Measurements from ENCODE around the gene EVX2.

Gene EVX2

GRCh38 chr2:176066645-176067588, 16.8 kb downstream of the EVX2 start:
- DNase-seq (ENCODE audit: low read depth), result no peak

- no peak for DNase-seq (ENCODE audit: low read depth)
These were observed 19.8 kb downstream of the EVX2 start for GRCh38 chr2:176063958-176064357.

GRCh38 chr2:176056406-176056805, 27.4 kb downstream of the EVX2 start:
- DNase-seq (ENCODE audit: low read depth), result no peak

- no peak for DNase-seq (ENCODE audit: low read depth)
These were observed 44.4 kb downstream of the EVX2 start for GRCh38 chr2:176039375-176039774.

GRCh38 chr2:176038694-176039093, 45.1 kb downstream of the EVX2 start:
- no peak for DNase-seq (ENCODE audit: low read depth)

- DNase-seq (ENCODE audit: low read depth), result no peak
These were observed 48.6 kb downstream of the EVX2 start for GRCh38 chr2:176035013-176035691.

GRCh38 chr2:176027806-176028205, 56.0 kb downstream of the EVX2 start:
- no peak for DNase-seq (ENCODE audit: low read depth)
